Gastroesophageal sphincter (tissue), 3 donors: Measurements from ENCODE around the gene RABL3.

Source experiments
- CTCF ChIP-seq, 4 experiments: fragments of 200-600 bp in 2 of 4; fragments of 450-650 bp in 2 of 4; sonication (generic) in 1 of 4; IDR thresholded peaks; one replicate each; pipeline ENCODE4 v1.5.1; 2017 to 2019; ENCODE audit warnings: antibody characterized with exemption in 4 of 4, mild to moderate bottlenecking in 2 of 4, moderate library complexity in 2 of 4
- EP300 ChIP-seq: sonication (generic); formaldehyde crosslinking; IDR thresholded peaks from one replicate; pipeline ENCODE4 v1.6.1; 2017; ENCODE audit warnings: antibody characterized with exemption, mild to moderate bottlenecking
- POLR2A ChIP-seq, 2 donors: fragments of 450-650 bp; IDR thresholded peaks; one replicate each; pipeline ENCODE4 v1.6.1; 2017; ENCODE audit warnings: antibody characterized with exemption in 2 of 2, mild to moderate bottlenecking in 2 of 2, moderate library complexity in 1 of 2
- POLR2AphosphoS5 ChIP-seq: sonication (generic); formaldehyde crosslinking; IDR thresholded peaks from one replicate; pipeline ENCODE4 v1.6.1; 2017; ENCODE audit warnings: antibody characterized with exemption

- TF ChIP-seq CTCF (IDR thresholded peaks at IDR 0.05): no peak
- no peak for TF ChIP-seq POLR2A (IDR thresholded peaks at IDR 0.05)
- no peak for TF ChIP-seq POLR2AphosphoS5
- TF ChIP-seq EP300: no peak
Observed at GRCh38 chr3:120730576-120731542, 11.5 kb downstream of the RABL3 start.
